Effector memory CD4-positive, alpha-beta T cell (primary cell): ENCODE results near the gene WEE1.

Experiments
- DNase-seq, 3 donors: peaks; one replicate each; pipeline ENCODE4 v3.0.0-alpha.2; 2020
- H3K27ac ChIP-seq: 2 replicates; pipeline ENCODE4 v1.7.0; 2013; ENCODE audit warnings: mild to moderate bottlenecking, low read length, moderate library complexity; ENCODE audit not compliant: insufficient read depth, poor library complexity, severe bottlenecking
- H3K27me3 ChIP-seq: replicated peaks from 2 replicates; pipeline ENCODE4 v1.7.0; 2013; ENCODE audit warnings: mild to moderate bottlenecking, low read length; ENCODE audit not compliant: insufficient read depth, control insufficient read depth, poor library complexity, severe bottlenecking
- H3K36me3 ChIP-seq: 2 replicates; pipeline ENCODE4 v1.7.0; 2013; ENCODE audit warnings: mild to moderate bottlenecking, low read length, moderate library complexity; ENCODE audit not compliant: control insufficient read depth, insufficient read depth
- H3K4me1 ChIP-seq: 2 replicates; pipeline ENCODE4 v1.7.0; 2013; ENCODE audit warnings: low read length, mild to moderate bottlenecking; ENCODE audit not compliant: control insufficient read depth, insufficient read depth, poor library complexity, severe bottlenecking
- H3K4me3 ChIP-seq: 2 replicates; pipeline ENCODE4 v1.7.0; 2013; ENCODE audit warnings: low read length, low read depth, mild to moderate bottlenecking; ENCODE audit not compliant: insufficient read depth, poor library complexity, severe bottlenecking
- H3K9me3 ChIP-seq: 2 replicates; pipeline ENCODE4 v1.7.0; 2013; ENCODE audit warnings: mild to moderate bottlenecking, low read length, moderate library complexity; ENCODE audit not compliant: control insufficient read depth
- total RNA-seq, 3 donors: gene quantifications; one replicate each; lab custom pipeline; 2026; lab: John Stamatoyannopoulos, UW

The WEE1 gene
- 31.2 to 36.1 (median 34.6) reads per million in 3 donors for total RNA-seq

GRCh38 chr11:9573052-9573774 is at the start of gene WEE1:
Gene WEE1, plus strand, starts transcription at chr11:9573670. Its CDS starts 264 bp downstream, at chr11:9573934.
- H3K27me3 ChIP-seq: no peaks in the 10 kb centered on the region
- H3K4me1 ChIP-seq: peaks cover 6% of the 10 kb centered on the region
- no peaks in the 10 kb centered on the region for H3K9me3 ChIP-seq
- DNase-seq: peak; percentile 91 to 94 (median 94)
- peak within 1 kb of the TSS; percentile 70 for H3K27ac ChIP-seq
- H3K36me3 ChIP-seq: no peaks in the 10 kb centered on the region
- peak within 1 kb of the TSS; percentile 78 for H3K4me3 ChIP-seq

GRCh38 chr11:9524001-9524400 is 49.5 kb upstream of the WEE1 start:
- no peak overlapping the region for H3K4me3 ChIP-seq
- H3K27me3 ChIP-seq: no peaks in the 10 kb centered on the region
- H3K27ac ChIP-seq: no peak overlapping the region
- H3K4me1 ChIP-seq: no peaks in the 10 kb centered on the region
- no peaks in the 10 kb centered on the region for H3K9me3 ChIP-seq
- no peak for DNase-seq
- H3K36me3 ChIP-seq: peaks cover 19% of the 10 kb centered on the region

DNA sequence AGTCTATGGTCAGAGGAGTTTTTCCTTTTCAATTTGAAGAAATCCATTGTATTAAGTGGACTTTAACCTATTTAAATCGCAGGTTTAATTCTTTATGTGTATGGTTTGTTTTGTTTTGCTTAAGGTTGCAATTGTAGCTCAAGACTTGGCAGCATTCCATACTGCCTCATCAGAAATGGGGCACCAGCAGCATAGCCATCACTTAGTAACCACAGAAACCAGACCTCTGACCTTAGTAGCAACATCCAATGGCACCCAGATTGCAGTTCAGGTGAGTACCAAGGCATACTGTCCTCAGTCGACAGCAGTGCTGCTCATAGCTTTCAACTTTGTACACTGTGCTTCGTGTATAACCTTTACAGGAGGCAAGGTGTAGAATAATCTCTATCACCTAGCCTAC is 48.4 kb upstream of the WEE1 start:
- no peak for DNase-seq
- no peak overlapping the region for H3K27ac ChIP-seq
- no peak overlapping the region for H3K4me3 ChIP-seq
- no peaks in the 10 kb centered on the region for H3K9me3 ChIP-seq
- no peaks in the 10 kb centered on the region for H3K4me1 ChIP-seq
- H3K36me3 ChIP-seq: peaks cover 19% of the 10 kb centered on the region
- no peaks in the 10 kb centered on the region for H3K27me3 ChIP-seq

- no peaks in the 10 kb centered on the region for H3K4me1 ChIP-seq
- H3K27ac ChIP-seq: no peak overlapping the region
- DNase-seq: no peak
- peaks cover 19% of the 10 kb centered on the region for H3K36me3 ChIP-seq
- H3K27me3 ChIP-seq: no peaks in the 10 kb centered on the region
- no peaks in the 10 kb centered on the region for H3K9me3 ChIP-seq
- no peak overlapping the region for H3K4me3 ChIP-seq
Measured at GRCh38 chr11:9527481-9528135, 45.9 kb upstream of the WEE1 start.

GRCh38 chr11:9528136-9528501 is 45.4 kb upstream of the WEE1 start:
- Histone ChIP-seq H3K27ac (no peak overlapping the region), H3K27me3 (no peaks in the 10 kb centered on the region), H3K9me3 (no peaks in the 10 kb centered on the region), H3K4me1 (no peaks in the 10 kb centered on the region), H3K36me3 (peaks cover 19% of the 10 kb centered on the region), H3K4me3 (no peak overlapping the region)
- no peak for DNase-seq

- Histone ChIP-seq H3K27me3 (no peaks in the 10 kb centered on the region), H3K36me3 (peaks cover 19% of the 10 kb centered on the region), H3K4me3 (no peak overlapping the region), H3K27ac (no peak overlapping the region), H3K9me3 (no peaks in the 10 kb centered on the region), H3K4me1 (no peaks in the 10 kb centered on the region)
- no peak for DNase-seq
Measured at GRCh38 chr11:9528573-9529333, 44.7 kb upstream of the WEE1 start.

- Histone ChIP-seq H3K36me3 (peaks cover 19% of the 10 kb centered on the region), H3K27me3 (no peaks in the 10 kb centered on the region), H3K27ac (no peak overlapping the region), H3K4me3 (no peak overlapping the region), H3K9me3 (no peaks in the 10 kb centered on the region), H3K4me1 (no peaks in the 10 kb centered on the region)
- no peak for DNase-seq
Measured at GRCh38 chr11:9529334-9529650, 44.2 kb upstream of the WEE1 start.

DNA sequence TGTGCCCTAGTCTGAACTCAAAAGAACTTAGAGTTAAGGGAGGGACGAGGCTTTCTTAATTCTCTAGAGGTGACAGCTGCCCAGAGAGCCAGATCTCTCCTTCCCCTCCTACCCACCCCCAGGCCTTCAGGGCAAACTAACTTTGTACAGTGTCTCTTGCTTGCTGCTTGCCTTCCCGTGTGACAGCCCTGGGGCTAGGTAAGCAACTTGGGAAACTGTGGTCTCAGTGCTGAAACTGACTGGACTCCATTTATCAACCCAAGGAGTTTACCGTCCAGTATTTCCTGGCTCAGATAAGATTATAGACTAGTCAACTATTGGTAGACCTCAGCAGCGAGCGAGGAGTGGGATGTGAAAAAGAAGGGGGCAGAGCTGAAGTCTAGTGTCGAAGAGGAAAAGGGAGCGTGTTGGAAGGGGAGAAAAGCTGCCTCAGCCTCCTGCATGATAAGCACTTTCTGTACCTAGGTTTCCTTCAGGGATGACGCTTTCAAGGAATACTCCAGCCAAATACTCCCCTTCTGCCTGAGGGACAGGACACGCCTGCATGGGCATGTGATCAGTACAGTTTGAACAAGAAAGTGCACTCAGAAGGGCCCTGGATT is 43.3 kb upstream of the WEE1 start:
- DNase-seq: no peak
- H3K9me3 ChIP-seq: no peaks in the 10 kb centered on the region
- no peaks in the 10 kb centered on the region for H3K4me1 ChIP-seq
- peaks cover 14% of the 10 kb centered on the region for H3K36me3 ChIP-seq
- no peak overlapping the region for H3K27ac ChIP-seq
- H3K27me3 ChIP-seq: no peaks in the 10 kb centered on the region
- H3K4me3 ChIP-seq: no peak overlapping the region

DNA sequence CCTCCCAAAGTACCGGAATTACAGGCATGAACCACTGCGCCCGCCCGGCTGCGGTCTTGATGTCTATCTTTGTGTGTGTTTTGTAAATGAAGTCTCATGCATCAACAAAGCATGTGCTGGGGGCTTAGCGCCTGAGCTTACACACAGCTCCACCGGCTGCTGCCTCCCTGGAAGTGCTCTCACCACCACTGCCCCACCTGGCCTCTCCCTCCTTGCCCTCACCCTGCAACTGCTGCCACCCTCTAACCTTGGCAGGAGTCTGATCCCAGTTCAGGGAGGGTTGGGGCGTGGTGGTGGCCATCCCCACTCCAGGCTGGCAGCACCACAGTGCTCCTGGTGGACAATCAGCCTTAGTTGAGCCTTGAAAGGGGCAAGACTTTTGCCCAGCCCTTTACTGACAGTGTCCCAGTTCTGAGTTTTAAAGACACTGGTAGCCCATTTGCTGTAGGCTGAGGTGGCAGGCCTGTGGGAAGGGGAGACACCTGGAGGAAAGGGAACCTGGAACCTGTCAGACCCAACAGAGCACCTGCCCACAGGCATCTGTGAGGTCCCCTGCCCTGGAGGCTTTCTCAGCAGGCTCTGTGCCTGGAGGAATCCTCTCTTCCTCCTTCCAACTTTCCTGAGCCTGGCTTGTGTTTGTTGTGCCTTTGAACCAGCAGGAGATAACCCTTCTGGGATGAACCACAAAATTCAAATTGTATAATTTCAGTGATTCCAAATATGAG is 42.4 kb upstream of the WEE1 start:
- Histone ChIP-seq H3K9me3 (no peaks in the 10 kb centered on the region), H3K36me3 (peaks cover 7% of the 10 kb centered on the region), H3K27ac (no peak overlapping the region), H3K4me3 (no peak overlapping the region), H3K4me1 (no peaks in the 10 kb centered on the region), H3K27me3 (no peaks in the 10 kb centered on the region)
- no peak for DNase-seq
